HG02852 (cell line): ENCODE results near the gene ZBED6.
"Not testable (repeated sequence)": the region's sequence is repeated elsewhere in the genome, so short reads cannot be mapped to it uniquely, and the experiment has no call there.

Experiments used
- ATAC-seq: cut with Tn5 transposase; IDR thresholded peaks from one replicate; pipeline ENCODE4 v1.9.1; 2021; ENCODE audit warnings: mild to moderate bottlenecking, moderate library complexity; ENCODE audit not compliant: unreplicated experiment

ZBED6 gene

DNA sequence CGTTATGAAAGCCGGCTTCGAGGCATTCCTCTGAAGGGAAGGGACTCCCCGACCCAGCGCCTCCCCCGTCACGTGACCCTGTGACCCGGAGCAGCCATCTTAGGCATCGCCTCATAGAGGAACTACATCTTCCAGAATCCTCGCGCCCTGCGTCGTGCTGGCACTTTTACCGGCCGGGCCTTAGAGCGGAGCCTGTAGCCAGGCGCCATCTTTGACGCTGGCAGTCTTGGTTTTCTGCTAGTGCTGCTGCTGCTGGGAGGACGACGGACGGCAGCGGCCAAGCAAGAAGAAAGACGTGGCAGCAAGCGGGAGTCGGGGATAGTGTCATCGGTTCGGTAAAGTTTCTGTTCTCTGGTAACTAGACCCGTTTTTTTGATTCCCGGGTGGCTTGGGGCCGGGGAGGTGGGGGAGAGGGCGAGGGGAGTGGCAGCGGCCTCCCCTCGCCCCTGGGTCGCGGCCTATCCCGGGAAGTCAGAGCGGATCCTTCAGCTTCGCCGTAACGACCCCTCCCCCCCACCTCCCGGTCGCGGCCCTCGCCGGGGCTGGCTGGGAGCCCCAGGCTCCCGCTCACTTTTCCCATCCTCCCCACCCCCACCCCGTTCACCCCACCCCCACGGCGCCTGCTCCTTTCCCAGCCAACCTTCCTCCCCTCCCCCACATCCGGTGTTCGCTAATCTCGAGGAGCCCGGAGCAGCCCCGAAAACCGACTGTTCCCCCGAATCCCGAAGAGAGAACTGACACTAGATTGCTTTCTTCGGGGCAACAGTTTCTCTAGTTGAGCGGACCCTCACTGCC, at the start of gene ZBED6, which contains the start of gene ZC3H11A:
Gene ZBED6, plus strand, starts transcription at position 183 of the 795 bp plus-strand sequence. CDS start 1,900 bp downstream, outside the sequence.
Gene ZC3H11A, plus strand, starts transcription at position 183 of the 795 bp plus-strand sequence. CDS start 21,448 bp downstream, outside the sequence.
- peak; percentile 97 for ATAC-seq

GRCh38 chr1:203746281-203746680, 49.1 kb upstream of the ZBED6 start:
- ATAC-seq = no peak

GRCh38 chr1:203751051-203751450, 44.4 kb upstream of the ZBED6 start:
- no peak for ATAC-seq

DNA sequence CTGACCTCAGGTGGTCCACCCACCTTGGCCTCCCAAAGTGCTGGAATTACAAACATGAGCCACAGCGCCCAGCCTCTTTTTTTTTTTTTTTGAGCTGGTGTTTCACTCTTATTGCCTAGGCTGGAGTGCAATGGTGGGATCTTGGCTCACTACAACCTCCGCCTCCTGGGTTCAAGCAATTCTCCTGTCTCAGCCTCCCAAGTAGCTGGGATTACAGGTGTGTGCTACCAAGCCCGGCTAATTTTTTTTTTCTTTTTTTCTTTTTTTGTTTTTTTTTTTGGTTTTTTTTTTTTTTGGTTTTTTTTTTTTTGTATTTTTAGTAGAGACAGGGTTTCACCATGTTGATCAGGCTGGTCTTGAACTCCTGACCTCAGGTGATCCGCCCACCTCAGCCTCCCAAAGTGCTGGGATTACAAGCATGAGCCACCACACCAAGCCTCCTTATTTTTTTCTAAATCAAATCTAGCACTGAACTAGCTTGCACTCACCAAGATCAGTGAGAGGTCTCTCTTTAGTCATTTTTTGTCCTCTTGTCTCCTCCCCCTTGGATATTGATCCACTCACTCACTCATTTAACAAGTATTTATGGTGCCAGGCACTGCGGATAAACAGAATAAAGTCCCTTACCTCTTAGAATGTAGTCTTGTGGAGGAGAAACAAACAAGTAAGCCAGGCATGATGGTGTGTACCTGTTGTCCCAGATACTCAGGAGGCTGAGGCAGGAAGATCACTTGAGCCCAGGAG, 43.6 kb upstream of the ZBED6 start:
- not testable (repeated sequence) for ATAC-seq

- peak; percentile 73 for ATAC-seq
These were observed 41.0 kb upstream of the ZBED6 start for GRCh38 chr1:203754455-203754864.

- no peak for ATAC-seq
These were observed 39.4 kb upstream of the ZBED6 start for GRCh38 chr1:203756036-203756435.

- ATAC-seq = not testable (repeated sequence)
These were observed 36.7 kb upstream of the ZBED6 start for GRCh38 chr1:203758749-203759148.

GRCh38 chr1:203760506-203760905, 34.9 kb upstream of the ZBED6 start:
- no peak for ATAC-seq

- not testable (repeated sequence) for ATAC-seq
These were observed 33.5 kb upstream of the ZBED6 start for GRCh38 chr1:203761958-203762357.

DNA sequence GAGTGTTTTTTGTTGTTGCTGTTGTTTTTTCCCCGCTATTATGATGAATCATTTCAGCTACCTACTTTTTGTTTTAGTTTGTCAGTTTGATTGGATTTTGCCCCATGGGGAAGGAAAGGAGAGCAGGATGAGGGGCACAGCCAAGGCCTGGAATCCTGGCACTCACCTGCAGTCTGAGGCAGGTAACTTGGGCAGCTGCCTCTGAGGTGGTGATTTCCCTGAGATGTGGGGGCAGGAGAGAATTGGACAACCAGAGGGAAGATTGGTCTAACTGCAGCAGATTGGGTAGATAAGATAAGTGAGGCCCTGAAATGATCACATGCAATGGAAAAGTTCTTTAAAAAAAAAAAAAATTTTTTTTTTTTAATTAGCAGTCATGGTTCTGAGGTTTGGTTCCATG, 31.9 kb upstream of the ZBED6 start:
- ATAC-seq = no peak

- ATAC-seq = no peak
These were observed 31.1 kb upstream of the ZBED6 start for GRCh38 chr1:203764105-203765028.

- ATAC-seq = peak; percentile 82
These were observed 30.2 kb upstream of the ZBED6 start, which contains the start of gene LAX1 for GRCh38 chr1:203765029-203765837. LAX1 (plus strand) TSS chr1:203765183; CDS start chr1:203765566, 383 bp downstream.

DNA sequence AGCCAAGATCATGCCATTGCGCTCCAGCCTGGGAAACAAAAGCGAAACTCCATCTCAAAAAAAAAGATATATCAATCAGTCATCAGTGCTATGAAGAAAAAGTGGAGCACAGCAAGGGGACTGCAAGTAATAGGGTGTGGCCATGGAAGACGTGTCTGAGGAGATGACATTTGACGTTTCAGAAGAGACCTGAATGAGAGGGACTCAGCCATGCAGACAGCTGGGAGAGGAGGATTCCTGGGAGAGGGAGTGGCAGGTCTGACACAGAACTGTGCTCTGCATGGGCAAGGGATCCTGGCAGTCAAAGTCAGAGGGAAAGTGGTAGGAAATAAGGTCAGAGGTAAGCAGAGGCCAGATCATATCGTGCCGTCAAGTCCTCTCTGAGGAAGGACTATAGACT, 27.2 kb upstream of the ZBED6 start:
- no peak for ATAC-seq

DNA sequence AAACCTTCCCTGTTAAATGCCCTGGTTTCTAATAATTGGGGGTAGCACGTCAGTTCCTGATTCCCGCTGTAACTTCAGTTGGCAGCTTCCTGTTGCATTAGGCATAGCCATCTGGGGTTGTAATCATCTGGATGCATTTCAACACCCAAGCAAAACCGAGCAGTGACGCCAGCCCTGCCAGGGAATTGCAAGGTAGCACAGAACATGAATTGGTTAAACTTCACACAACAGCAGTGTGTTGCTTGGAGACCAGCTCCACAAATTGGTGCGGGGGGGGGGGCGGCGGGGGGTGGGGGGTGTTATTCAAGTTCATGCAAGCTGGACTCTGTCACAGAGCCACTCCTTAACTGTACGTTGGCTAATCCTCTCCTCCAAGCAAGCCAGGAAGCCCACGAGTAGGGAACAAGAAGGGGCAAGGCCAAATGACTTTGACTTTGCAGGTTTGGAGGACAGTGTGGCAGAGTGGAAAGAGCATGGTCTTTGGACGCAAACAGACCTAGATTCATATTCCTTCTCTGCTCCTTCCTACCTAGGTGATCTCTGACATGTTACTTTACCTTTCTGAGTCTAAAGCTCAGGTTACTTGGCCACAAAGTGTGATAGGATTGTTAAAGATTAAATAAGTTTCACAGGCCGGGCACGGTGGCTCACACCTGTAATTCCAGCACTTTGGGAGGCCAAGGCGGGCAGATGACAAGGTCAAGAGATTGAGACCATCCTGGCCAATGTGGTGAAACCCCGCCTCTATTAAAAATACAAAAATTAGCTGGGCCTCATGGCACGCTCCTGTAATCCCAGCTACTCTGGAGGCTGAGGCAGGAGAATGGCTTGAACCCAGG, 25.7 kb upstream of the ZBED6 start:
- no peak for ATAC-seq

GRCh38 chr1:203771901-203772301, 23.5 kb upstream of the ZBED6 start:
- ATAC-seq = no peak

GRCh38 chr1:203772836-203773235, 22.6 kb upstream of the ZBED6 start:
- no peak for ATAC-seq

DNA sequence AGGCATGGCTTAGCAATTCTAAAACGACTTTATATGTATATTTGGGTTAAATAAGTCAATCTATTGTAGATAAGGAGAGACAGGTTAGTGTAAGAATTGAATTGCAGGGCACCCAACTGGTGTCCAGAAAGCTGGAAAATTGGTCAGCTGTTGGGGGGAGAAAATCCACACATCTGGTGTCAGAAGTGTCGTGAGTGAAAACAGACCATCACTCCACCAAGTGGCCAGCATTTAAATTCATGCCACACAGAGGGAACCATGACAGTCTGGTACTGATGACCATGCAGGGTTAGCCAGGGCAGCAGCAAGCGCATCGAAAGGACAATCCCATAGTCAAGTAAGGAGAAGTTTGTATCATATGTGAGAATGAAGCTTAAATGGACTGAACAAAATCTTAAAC, 18.8 kb upstream of the ZBED6 start:
- ATAC-seq = no peak

DNA sequence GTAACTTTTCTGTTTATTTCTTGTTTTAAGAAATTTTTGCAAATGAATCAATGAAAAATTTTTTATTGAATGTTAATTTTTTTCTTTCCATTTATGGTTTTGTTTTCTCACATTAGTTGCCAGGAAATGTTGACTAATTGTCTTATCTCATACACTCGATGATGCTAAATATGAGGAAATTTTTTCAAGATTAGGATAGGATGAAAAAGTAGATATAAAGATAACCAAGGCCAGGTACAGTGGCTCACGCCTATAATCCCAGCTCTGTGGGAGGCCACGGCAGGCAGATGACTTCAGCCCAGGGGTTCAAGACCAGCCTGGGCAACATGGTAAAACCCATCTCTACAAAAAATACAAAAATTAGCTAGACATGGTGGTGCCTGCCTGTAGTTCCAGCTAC, 17.8 kb upstream of the ZBED6 start:
- no peak for ATAC-seq

DNA sequence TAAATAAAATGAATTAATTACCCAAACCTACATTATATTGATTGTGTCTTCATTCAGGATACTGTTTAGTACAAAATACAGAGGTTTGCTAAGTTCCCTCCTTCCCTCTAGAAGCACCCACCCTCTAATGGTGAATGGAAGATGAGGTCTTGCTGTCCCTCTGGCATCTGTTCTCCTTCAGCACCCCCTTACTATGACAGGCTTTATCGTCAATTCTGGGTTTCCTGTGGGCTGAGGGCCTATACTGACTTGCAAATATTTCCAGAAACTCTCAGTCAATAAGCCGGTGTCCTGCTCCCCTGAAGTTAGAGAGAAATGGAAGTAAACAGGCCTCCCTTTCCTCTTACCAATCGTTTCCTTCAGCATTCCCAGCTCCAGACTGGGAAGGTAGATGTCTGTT, 17.3 kb upstream of the ZBED6 start:
- no peak for ATAC-seq
